HG02571 (cell line): ENCODE results near the gene BLOC1S1.
"Not testable (repeated sequence)": the region's sequence is repeated elsewhere in the genome, so short reads cannot be mapped to it uniquely, and the experiment has no call there.

Experiments
- ATAC-seq: cut with Tn5 transposase; IDR thresholded peaks from one replicate; pipeline ENCODE4 v1.9.1; 2021; ENCODE audit warnings: mild to moderate bottlenecking, moderate library complexity; ENCODE audit not compliant: unreplicated experiment

Gene BLOC1S1

DNA sequence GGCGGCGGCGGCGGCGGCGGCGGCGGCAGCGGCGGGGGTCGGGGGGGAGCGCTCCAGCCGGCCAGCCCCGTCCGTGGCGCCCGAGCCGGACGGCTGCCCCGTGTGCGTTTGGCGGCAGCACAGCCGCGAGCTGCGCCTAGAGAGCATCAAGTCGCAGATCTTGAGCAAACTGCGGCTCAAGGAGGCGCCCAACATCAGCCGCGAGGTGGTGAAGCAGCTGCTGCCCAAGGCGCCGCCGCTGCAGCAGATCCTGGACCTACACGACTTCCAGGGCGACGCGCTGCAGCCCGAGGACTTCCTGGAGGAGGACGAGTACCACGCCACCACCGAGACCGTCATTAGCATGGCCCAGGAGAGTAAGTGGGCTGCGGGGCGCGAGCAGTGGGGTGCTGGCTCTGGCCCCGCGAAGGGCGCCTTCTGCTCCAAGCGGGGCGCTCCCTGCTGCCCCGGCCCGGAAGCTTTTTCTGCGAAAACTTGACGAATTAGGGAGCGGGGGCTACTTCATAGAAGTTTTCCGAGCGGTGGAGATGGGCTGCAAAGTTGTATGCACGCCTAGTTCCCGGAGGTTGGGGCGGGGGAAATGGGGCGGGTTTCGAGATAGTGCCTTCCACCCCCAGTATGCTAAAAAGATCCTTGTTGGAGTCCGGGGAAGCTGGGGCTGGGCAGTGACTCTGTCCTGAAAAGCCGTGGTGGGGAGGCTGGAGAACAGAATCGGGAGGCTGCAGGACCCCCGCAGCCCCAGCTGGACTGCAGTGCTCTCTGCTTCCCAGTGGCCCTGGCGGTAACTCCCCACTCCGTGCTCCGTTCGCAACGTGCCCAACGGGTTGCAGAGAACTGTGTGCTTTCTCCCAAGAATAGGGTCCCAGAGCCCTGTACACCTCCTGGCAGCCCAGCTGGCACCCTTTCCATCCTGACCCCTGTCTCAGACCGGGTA, 27.8 kb downstream of the BLOC1S1 start:
- peak; percentile 46 for ATAC-seq

DNA sequence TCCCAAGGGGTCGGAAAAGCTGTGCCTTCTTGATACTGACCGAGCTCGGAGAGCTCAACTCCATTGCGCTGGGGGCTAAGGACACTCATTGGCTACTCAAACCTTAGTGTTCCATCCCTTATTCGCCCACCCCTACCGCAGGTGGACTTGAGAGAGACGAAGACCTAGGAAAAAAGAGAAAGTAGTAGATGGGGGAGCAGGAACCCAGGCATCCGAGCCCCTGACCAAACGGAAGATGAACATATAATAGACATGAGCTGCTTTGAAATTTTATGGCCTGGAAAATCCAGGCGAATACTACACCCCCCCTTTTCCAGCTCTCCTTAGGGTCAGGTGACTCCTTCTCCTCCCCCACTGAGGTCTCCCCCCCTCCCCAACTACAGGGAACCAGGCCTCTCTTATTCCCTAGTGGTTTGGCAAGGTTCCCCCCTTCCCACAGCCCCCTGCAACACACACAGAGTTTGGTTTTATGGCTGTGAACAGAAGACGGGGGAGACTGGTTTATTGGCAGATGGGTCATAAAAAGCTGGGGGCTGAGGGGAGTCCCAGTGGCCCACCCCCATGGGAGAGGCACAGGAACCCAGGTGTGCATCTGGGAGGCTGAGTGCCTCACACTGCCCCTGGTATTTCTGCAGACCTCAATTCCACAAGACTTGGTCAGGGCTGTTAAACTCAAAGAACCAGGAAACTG, 28.6 kb downstream of the BLOC1S1 start:
- no peak for ATAC-seq

DNA sequence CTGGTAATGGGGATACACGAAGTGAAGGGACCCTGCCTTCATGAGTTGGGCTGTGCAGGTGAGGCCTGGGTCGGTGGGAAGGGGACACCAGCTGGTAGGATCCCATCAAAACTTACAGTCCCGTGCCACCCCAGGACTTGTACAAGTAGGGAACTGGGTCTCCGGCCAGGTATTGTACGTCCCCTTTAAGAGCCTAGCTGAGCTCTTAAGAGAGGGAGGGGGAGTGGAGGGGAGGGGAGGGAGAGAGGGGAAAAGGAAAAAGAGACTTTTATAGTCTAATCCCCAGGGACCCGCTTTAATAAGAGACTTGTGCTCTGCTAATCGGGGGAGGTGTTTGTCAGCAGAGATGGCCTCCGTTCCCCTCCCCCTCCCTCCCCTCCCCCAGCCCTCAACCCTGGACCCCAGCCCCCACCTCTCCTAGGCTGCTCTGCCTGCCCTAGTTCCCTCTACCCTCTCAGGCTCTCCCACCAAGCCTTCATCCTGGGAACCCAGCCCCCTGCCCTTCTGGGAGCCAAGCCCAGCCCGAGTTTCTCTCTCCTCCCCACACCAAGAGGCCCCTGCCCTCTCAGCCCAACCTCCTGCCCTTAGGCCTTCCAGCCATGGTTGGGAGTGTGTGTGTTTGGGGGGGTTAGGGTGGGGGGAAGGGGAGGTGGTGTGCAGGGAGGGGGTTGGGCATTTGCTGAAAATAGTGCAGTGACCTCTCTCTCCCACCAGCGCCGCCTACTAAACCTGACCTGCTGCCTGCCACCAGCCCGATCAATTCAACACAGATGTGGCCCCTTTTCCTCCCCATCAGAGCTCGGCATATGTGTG, 29.7 kb downstream of the BLOC1S1 start:
- ATAC-seq = no peak

DNA sequence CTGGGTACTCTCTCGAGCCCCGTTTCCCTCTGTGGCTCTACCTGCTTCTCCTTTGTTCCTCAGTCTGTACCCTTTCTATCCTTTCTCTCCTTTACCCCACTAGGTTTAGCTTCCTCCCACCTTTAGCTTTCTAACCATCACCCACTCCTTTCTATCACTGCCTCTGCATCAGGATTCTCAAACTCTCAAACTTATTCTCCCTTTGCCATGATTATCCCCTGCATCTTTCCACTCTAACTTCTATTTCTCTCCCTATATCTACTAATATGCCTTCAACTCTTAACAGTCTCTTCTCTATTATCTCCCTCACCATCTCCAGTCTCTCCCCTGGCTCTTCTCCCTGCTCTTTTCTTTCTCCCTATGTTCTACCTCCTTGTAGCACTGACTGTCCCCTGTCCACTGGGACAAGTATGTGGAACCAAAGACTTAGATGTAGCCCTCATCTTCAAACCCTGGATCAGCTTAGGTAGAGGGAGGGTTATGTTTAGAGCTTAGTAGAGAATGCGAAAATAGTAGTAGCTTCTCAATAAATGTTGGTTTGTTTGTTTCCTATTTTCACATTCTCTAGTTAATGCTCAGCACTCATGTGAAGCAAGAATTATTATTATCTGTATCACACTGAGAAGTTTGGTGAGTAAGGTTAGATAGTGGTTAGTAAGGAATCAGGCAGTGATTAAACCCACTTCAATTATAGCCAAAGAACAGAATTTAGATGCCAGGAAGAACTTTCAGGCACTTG, 30.5 kb downstream of the BLOC1S1 start:
- no peak for ATAC-seq

DNA sequence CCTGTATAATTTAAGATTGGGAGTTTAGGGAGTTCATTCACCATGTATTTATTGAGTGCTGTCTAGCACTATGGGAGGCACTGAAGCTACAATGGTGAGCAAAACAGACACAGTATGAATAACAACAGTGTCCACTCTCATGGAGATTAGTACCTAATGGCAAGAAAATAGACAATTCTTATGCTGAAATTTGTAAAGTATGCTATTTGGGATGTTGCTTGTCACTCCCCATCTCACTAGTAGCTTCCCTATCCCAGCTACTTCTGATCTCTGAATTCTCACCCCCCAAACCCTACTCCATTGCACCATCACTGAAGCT, 31.0 kb downstream of the BLOC1S1 start:
- ATAC-seq = no peak

DNA sequence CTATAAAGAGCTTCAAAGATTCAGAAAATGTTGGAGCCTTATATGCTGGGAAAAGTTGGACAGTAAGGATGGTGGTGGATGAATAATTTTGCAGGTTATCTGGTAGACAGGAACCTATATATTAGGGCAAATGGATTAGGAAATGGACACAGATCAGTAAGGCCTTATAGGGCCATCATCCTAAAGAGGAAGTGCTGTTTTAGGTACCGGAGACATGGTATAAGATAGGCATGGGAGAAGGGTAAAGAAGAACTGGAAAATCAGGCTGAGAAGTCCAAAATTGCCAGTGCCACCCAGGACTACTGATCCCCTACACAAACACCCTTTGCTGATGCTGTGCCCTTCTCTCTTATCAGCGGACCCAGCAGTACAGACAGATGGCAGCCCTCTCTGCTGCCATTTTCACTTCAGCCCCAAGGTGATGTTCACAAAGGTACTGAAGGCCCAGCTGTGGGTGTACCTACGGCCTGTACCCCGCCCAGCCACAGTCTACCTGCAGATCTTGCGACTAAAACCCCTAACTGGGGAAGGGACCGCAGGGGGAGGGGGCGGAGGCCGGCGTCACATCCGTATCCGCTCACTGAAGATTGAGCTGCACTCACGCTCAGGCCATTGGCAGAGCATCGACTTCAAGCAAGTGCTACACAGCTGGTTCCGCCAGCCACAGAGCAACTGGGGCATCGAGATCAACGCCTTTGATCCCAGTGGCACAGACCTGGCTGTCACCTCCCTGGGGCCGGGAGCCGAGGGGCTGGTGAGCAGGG, 32.6 kb downstream of the BLOC1S1 start:
- no peak for ATAC-seq

DNA sequence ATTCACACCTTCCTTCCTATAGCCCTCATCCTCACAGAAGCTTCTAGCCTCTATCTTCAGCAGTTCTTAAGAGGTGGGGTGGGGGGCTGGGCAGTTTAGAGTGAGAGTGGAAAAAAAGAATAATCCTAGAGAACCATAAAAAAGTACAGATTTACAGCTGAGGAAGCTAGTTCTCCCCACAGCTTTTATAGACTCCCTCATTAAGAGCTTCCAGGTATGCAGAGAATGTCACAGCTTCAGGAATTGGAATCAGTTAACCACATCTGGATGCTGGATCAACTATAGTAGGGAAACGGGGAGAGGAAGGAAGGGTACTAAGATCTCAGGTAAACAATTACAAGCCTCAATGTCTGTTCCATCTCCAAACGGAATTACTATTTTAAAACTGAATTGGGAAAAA, 39.4 kb downstream of the BLOC1S1 start:
- ATAC-seq = no peak

DNA sequence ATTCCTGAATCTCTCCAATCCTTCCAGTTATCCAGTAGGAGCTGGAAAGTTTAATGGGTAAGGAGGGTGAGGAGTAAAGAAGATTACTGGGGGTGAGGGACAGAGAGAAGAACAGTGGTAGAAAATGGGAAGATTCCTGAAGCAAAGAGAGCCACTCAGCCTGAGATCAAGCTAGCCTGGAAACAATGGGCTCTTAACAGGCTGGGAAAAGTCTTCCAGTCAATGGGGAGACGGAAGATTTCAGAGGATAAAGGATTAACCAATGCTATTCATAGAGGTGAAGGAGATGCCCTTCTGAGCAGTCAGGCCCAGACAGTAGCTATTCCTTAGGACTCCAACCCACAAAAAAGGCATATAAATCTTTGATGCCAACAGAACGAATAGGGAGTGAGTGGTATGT, 41.9 kb downstream of the BLOC1S1 start:
- no peak for ATAC-seq

DNA sequence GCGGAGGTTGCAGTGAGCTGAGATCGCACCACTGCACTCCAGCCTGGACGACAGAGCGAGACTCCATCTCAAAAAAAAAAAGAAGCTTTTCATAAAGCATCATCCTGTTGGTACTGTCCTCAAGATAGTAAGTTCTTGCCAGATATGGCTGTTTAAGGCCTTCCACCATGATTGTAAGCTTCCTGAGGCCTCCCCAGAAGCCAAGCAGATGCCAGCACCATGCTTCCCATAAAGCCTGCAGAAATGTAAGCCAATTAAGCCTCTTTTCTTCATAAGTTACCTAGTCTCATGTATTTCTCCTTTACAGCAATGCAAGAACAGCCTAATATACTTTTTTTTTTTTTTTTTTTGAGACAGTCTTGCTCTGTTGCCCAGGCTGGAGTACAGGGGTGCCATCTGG, 42.7 kb downstream of the BLOC1S1 start:
- ATAC-seq = not testable (repeated sequence)

DNA sequence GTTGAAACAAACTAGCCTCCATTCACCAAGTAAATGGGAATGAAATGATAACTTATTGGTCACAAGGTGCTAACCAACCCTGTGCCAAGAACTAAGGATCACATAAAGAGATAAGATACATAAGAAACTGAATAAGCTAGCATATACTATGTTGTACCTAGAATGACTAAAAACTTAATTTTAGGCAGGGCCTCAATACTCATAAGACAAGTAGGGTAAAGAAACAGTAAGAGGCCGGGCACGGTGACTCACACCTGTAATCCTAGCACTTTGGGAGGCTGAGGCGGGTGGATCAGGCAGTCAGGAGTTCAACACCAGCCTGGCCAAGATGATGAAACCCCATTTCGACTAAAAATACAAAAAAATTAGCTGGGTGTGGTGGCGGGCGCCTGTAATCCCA, 44.8 kb downstream of the BLOC1S1 start:
- no peak for ATAC-seq

DNA sequence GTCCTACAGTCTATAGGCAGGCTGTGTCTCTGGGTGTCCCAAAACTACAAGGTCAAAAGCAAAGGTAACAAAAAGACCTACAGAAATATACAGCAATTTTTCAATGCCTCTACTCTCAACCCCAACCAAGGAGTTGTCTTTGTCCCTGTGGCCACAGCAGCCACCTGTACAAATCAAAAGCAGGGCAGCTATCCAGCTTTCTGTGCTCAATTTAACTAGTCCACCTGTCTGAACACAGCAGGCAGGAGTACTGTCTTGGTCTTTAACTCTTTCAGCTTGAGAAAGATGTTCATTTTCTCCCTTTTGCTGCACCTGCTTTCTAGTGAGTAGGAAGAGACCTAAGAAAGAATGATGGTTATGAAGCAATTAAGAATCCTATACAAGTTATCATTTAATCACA, 46.8 kb downstream of the BLOC1S1 start:
- ATAC-seq = no peak

DNA sequence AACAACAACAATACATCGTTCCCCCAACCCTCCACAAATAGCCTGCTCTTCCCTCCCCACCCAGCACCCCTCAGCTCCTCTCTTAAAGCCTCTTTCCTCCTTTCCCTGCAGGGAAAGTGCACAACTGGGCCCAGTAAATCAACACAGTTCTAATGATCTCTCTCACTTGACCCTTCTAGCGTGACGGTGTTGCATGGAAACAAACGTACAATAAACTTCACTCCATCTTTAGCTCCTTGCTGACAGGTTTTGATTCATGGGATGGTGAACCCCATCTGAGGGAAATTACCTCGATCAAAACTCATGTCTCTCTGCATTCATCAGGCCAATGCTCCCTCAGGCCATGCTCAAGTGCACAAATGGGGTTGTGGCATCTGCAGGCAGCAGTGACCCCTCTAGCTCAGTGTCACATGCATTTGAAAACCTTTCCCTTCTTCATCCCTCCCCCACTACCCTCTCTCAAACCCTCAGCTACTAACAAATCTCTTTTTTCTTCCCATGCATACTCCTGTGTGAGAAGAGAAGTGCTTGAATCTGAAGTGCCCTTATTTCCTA, 50.0 kb downstream of the BLOC1S1 start:
- ATAC-seq = no peak

DNA sequence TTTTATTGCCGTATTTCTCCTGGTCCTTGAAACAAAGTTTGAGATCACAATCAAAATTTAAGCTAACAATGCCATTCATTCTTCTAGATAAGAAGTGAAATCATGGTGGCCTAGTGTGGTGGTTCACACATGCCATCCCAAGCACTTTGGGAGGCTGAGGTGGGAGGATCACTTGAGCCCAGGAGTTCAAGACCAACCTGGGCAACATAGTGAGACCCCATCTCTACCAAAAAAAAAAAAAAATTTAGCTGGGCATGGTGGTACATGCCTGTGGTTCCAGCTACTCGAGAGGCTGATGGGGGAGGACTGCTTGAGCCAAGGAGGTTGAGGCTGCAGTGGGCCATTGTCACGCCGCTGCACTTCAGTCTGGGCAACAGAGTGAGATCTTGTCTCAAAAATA, 51.3 kb downstream of the BLOC1S1 start:
- ATAC-seq = no peak
